Smooth muscle cell of the brain vasculature (primary cell): ENCODE results near the gene MPRIP.

Source experiments
- DNase-seq: peaks from one replicate; pipeline ENCODE4 v3.0.0-alpha.2; 2012; ENCODE audit warnings: low read depth, low spot score

Gene MPRIP

DNA sequence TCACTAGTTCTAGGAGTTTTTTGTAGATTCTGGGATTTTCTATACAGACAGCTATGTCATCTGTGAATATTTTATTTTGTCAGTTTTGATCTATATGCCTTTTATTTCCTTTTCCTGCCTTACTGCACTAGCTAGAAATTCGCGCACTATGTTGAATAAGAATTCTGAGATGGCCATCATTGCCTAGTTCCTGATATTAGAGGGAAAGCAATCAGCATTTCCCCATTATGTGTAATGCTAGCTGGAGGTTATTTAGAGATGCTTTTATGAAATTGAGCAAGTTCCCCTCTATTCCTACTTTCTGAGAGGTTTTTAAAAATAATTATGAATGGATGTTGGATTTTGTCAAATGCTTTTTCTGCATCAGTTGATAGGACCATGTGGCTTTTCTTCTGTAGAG lies 23.8 kb downstream of the MPRIP start:
- no peak for DNase-seq

DNA sequence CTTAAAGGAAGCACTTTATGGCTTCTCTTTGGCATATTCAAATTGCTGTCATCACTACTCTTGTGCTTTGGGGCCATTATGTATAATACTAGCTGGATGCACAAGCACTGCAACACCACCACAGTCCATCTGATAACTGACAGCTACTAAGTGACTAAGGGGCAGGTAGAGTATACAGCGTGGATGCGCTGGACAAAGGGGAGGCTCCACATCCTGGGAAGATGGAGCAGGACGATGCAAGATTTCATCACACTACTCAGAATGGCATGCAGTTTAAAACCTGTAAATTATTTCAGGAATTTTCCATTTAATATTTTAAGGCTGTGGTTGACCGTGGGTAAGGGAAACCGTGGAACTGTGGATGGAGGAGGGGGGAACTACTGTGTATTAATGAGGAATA lies 25.0 kb downstream of the MPRIP start:
- DNase-seq, result no peak

DNA sequence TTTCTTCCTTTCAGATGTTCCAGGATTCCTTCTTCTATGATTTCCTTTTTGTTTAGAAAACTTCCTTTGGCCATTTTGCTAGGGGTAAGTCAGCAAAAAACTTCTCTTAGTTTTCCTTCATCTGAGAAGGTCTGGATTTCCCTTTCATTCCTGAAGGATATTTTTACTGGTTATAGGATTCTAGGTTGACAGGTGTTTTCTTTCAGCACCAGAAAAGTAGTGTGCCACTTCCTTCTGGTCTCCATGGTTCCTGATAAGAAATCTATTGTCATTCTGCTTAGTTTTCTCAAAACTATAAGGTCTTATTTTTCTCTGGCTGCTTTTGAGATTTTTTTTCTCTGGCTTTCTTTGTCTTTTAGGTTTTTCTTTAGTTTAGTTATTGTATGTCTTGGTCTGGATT lies 27.6 kb downstream of the MPRIP start:
- no peak for DNase-seq

DNA sequence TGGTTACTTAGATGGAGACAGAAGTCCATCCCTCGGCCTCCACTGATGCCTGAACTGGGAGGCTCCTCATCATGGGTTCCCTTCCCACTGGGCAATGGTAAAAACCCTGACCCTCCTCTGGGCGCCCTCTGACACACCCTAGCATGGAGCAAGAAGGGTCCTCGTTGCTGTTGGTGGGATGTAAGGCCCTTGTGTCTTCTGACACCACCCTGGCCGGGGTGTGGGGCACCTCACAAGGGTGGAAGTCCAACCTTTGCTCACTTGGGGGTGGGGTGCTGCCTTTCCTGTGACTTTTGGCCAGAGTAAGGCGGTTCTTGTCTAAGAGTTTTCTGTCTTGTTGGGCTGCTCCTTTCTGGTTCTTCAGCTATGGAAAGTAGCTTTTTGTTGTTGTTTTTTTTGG lies 28.7 kb downstream of the MPRIP start:
- no peak for DNase-seq

DNA sequence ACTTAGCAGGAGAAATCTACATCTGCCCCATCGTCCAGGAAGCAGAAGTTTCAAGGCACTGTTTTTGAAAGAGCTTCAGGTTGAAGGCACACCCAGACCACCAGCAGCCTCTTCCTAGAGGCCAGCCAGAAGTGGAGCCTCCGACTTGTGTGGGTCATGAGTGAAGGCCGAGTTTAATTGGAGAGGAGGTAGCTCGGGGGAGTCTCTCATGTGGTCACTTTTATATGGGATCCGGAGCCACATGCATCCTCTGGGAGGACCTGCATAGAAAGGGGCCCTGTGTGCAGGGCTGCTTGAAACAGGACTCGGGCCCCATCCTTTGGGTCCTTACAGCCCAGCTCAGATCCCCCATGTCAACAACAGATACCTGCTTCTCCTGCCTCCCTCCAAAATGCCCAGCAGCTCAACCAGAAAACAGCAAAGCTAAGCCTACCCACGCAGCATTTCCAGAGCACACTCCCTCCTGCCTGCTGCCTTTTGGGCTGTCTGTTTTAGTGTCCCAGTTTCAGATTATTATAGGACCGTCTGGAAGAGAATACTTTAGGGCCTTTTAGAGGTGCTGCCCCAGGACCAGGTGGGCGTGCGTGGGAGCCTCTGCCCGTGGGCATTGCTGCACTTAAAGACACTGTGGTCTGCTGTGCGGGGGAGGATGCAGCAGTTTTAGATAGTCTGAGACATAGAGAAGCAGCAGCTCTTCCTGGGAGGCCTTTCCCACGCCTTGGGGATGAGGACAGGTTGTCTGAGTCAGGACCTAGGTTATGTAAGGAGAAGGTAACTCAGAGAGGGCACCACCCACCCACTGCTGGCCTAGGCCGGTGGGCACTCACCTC lies 29.5 kb downstream of the MPRIP start:
- DNase-seq, result no peak

DNA sequence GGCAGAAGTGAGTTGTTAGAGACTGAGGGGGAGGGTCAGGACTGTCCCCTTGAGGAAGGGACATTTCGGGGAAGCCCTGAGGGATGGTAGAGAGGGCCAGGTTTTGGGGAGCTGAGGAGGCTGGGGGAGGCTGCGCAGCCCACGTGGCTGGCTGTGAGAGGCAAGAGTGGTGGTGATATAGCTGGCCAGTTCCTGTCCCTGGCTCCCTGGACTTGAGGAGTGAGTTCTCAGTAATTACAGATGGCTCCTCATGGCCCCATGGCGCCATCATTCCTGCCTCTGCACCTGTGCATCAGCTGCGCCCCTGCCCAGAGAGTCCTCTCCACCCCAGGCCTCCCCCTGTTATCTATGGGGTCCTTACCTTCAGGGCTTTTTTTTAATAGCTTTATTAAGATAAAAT lies 30.3 kb downstream of the MPRIP start:
- DNase-seq, result no peak

DNA sequence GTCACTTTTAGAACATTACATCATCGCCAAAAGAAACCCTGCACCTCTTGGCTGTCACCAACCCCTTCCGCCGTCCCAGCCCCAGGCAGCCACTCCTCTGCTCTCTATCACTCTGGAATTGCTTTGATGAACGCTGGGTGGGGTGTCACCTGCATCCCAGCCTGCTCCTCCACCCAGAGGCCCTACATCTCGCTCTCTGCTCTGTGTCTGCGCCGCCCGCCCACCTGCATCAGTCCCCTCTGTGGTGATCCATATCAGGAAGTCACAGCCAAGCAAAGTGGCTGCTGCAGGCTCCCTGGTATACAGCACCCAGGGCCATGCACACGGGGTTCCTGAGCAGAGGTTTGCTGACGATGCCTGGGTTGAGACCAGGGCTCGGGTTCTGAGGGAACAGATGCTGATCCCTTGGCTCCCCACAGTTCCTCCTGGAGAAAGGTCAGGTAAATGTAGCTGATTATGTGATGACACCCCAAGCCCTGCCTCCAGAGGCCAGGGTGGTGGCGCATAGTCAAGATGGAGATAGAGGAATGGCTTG lies 30.8 kb downstream of the MPRIP start:
- no peak for DNase-seq

DNA sequence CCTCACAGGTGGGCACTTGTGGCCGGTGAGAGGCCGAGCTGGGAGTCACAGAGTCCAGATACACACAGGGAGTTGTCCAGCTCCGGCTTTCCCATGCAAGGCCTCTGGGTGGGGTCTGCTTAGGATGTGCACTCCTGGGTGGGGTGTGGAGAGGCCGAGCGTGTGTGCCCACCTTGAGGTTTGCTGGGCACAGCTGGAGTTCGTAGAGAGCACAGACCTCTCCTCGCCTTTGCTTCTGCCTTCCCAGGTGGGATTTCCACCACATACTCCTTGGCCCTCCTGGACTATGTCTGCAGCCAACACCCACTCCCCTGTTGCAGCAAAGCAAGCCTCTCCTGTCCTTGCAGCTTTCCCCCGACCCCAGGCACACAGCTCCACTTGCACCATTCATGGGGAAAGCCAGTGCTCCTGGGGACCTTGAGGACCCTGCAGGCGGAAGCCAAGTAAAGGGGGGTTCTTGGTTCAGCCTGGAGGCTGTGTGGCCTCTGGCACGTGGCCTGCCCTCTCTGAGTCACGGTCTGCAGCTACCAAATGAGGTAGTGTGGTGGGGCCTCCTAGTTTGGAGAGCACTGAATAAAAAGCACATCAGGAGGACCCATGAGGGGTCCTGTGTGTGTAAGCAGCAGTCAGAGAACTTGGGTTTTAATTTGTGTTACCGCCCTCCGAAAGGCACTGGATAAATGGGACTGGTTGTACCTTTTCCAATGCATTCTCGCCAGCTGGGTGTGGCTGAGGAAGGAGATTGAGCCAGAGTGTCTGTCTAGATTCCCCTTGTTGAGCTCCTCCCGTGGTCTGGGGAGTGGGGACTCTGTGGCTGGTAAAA lies 31.5 kb downstream of the MPRIP start:
- no peak for DNase-seq

DNA sequence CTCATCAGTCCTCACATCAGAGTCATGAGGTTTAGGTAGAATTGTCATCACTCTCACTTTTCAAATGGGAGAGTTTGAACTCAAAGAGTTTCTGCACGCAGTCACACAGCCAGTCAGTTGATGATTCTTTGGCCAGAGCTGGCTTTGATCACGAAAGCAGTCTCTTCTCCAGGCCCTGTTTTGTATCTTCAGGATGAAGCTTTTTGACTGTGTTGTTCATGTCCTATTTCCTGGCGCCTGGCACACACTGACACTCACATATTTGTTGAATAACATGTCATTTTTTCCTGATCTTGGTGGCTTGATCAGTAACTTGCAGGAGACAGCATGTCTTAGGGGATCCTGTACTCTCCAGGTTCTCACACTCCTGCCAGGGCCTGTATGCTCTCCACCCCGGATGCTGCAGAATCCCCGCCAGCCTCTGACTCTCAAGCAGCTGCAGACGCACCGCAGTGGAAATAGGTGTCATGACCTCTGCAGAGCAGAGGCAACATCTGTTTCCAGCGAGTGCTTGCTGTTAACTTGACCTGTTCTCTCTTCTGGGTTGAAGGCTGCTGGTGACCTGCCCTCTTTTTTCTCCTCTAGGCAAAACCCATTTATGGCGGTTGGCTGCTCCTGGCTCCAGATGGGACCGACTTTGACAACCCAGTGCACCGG lies 33.0 kb downstream of the MPRIP start:
- DNase-seq, result peak; percentile 56

DNA sequence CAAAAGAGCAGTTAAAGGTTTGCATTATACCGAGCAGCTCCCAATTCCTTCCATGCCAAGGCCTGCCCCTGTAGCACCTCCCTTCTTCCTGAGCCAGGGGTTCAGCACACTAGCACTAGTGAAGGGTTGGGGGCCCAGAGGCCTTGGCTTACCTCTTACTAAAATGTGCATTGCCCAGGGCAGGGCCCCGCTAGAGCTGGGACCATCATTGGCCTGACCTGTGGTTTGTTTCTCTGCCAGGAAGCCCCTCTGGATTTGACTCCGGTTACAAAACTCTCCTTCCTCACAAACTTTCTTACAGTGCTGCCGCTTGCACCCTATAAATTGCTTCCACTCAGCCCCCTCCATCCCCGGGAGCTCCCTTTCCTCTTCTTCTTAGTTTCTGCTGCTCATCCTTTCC lies 33.8 kb downstream of the MPRIP start:
- DNase-seq, result no peak

DNA sequence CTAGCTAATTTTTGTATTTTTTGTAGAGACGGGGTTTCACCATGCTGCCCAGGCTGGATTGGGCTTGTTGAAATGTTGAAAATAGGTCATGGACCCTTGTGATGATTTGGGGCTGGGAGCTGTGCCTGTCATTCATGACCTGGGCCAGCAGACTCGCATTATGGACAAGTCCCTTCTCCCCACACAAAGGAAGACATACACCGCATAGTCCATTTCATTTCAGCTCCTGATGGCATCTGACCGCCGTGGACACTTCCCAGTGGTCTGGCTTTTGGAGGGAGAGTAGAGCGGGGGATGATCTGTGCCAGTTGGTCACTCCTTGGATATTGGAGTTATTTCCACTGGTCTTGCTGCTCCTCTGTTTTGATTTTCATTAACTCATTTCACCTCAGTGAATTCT lies 34.8 kb downstream of the MPRIP start:
- DNase-seq, result no peak

DNA sequence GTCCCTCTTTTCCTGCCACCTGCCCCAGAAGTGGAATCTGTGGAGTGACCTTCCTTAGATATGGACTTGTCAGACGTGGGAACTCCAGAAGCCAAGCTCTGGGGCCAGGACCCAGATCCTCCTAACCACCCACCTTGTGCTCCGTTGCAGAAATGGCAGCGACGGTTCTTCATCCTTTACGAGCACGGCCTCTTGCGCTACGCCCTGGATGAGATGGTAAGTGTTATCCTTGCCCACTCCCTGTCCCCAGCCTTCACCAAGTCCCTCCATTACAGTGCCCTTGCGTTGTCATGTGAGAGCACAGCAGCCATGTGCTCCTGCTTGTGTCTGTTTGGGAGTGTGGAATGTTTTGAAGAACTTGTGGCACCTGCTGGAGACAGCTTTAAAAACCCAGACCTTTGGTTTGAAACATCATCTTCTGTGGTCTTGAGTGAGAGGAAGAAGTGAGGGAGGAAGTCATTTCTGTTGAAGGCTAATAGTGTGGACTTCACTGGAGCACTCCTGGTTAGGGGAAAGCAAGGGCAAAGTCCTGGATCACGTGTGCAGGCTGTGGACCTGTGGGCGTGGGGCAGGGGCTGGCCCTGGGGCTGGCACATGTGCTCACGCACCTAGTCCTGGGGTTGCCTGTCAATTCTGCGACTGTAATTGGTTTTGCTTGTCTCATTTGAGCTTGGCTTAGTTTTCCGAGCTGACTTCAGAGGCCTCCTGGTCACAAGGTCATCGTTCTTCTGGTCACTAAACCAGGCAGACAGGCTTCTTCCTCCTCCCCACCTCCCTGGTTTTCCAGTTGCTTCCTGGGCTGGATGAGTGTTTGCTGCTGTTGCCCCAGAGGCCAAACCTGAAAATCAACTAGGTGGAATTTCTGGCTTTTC lies 35.8 kb downstream of the MPRIP start:
- DNase-seq, result no peak

DNA sequence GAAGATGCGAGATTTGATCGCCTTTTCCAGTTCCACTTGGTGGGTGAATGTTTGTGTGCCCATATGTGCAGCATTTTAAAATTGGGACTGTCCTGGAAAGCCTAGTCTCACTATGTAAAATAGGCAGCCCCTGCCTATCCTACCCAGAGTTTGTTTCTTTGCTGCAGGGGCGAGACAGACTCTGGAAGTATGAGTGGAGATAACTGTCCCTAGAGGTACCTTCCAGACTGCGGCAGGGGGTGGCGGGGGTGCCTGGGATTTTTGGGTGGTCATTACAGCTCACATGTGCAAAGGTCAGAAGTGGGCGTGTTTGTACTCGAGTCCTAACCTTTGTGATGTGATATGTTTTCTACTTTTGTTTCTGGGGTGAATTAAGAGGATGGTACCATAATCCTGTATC lies 36.6 kb downstream of the MPRIP start:
- DNase-seq, result no peak

DNA sequence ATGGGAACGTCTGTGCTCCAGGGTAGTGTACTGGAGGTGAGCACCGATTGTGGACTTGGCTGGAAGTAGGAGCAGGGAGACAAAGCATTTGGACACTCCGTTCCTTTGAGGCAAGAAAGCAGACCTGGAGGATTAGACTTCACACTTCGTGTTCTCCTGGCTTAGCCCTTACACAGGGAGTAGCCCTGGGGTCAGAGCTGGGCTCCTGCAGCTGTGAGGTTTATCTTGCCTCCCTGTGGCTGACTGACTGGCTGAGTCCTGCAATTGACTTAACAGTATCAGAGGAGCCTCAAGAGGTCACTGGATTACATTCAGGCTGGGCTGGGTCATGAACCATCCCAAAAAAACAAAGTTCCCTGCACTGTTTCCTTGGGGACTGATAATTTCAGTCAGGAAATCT lies 37.1 kb downstream of the MPRIP start:
- DNase-seq, result no peak

DNA sequence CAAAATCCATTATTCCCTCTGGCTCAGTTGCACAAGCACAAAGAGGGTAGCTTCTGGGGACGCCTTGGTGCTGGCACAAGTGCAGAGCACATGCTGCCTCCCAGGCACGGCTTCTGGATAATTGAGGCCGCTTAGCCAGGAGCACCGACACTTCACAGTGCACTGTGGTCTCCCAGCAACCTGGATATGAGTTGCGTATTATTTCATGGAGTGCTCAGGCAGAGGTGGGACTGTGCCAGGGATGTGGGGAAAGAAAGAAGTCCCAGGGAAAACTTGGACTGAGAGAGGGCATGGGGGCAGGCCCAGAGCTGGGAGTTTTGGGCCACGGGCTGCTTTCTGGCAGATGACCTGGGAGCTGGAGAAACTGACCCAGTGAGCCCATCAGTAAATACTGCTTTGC lies 37.5 kb downstream of the MPRIP start:
- DNase-seq, result no peak

DNA sequence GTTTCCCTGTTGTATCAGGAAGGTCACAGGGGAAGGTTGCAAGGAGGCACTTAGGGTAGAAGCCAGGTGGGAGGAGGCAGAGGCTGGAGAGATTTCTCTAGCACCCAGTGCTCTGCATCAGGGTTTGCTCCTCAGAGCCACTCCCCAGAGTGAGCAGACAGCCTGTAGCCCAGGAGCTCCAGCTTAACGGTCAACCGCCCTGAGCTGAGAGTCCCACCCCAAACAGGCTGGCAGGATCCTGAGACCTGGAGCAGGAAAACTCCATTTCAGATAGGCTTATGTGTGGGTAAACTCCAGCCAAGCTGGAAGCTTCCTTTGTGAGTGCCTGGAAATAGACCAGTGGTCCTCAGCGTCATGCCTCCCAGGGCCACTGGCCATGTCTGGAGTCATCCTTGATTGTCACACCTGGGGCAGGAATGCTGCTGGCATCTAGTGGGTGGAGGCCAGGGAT lies 37.9 kb downstream of the MPRIP start:
- DNase-seq, result no peak

DNA sequence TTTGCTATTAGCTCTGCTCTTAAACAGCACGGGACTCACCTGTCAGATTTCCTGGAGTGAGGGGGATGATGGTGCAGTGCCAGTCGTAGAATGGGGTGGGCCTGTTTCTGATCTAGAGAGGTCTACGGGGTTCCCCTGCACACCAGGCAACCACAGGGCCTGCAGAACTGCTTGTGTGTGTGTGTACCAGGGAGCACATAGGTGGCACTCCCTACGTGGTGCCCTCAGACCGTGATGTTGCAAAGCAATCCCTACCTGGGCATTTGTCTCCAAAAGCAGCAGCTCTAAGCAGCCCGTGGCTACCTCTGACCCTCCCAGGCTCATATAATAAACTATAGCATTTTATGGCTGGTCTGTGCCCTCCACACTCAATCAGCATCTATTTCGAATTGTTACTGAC lies 38.5 kb downstream of the MPRIP start:
- DNase-seq, result no peak

DNA sequence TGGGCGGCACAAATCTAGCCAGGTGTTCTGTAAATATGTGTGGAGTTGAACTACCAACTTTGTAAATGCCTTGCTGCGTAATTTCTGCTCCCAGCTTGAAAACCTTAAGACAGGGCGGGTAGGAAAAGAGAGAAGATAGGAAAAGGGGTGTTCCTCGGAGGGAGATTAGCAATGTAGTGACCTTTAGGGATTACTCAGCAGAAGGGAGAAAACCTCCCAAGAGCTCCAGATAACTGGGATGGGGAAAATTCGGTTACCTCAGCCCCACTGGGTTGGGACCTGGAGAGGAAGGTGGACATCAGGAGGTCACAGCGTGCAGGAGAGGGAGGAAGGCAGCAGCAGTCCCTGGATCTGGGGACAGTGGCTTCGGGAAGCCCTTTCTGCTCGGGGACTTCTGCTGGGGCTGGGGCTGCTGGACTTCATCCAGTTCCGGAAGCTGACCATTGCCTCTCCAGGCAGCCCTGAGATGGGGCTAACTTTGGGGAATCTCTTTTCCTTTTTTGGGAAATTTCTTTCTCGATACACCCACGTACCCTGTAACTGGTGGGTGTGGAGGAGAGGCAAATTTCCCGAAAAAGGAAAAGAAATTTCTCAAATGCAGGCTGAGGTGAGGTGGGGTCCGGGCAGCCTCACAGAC lies 39.2 kb downstream of the MPRIP start:
- no peak for DNase-seq

DNA sequence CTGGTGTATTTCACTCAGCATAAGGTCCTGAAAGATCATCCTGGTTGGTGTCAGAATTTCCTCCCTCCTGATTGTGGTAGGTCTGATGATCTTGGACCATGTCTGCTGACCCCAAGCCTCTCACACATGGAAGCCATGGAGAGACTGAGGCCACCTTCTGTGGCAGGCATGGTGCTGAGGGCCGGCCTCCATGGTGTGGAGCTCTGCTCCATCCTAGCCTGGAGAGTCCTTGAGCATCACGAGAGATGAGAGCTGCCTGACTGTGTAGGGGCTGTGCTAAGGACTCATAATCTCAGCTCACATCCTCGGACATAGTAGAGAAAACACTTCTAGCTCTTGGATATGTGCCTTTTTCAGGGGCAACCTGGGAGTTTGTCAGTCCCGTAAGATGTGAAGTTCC lies 40.6 kb downstream of the MPRIP start:
- no peak for DNase-seq

DNA sequence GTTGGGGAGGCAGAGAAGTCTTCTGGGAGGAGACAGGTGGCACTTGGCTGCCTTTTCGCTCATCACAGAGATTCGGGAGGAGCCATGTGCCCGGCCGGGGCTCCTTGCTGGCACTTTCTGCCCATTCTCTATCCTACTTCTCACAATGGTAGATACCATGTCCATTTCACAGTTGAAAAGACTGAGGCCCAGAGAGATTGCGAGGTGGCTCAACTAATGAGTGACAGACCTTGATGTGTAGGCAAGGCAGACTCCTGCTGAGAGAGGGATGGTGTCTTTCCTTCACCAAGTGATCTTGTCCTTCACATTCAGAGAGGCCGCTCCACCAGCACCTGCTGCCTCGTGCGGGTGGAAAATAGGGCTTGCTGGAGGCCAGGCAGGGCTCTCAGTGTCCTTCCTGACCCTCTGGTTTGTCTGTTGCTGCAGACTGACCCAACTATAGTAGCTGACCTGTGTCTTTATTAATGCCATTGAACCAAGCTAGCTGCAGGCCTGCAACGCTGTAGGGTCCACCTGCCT lies 42.1 kb downstream of the MPRIP start:
- DNase-seq, result no peak

DNA sequence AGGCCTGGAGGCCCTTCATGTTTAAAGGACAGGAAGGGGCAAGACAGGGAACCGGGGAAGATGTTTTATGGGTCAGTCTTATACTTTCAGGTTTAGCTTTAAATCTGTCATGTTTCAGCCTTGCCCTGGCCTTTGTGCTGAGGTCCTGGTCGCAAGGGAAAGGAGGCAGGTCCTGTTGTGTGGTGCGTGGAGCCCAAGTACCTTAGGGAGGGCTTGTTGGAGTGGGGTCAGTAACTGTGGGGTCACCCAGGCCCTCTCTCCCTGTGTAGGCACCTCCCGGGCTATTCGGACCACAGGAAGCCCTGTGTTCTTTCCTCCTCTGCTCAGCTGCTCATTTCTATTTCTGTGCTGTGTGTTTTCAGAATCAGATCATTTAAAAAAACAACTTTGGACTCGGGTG lies 42.7 kb downstream of the MPRIP start:
- no peak for DNase-seq
